CD4-positive, alpha-beta T cell treated with Interferon gamma for 1 hour (primary cell): Measurements from ENCODE around the gene PTPRD.

ENCODE experiments used
- DNase-seq: peaks from one replicate; pipeline ENCODE4 v3.0.0-alpha.2; 2020

The PTPRD gene

GRCh38 chr9:8337834-8338766, 2274.7 kb downstream of the PTPRD start:
- no peak for DNase-seq

DNA sequence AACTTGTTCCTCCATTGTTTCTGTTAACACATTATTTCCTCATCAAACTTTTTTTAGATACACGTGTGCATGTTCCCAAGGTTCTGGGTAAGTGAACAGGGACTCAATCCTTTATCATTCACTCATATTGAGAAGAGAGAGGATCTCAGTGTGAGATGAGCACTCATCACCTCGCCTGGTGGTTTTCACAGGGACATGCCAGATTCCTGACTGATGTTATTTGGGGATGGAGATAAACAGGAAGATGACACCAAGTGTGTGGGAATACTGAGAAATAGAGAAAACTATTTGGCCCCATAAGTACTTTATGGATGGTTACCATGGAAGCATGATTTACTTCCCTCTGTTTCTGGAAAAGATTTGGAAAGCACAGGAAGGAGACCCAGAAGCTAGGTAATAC, 2279.9 kb downstream of the PTPRD start:
- DNase-seq: no peak

DNA sequence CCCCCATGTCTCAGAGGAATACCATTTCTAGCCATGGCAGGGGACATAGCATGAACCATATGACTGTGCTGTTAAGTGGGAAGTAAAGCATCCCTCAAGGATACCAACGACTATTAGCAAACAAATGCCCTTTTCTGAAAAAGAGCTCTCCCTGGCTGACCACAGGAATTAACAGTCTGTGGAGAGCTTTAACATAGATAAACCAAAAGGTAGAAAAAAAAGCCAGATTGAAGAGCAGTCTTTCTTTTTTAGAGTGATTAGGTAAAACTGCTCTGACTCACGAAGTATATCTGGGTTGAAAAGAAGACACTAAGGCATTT, 2280.5 kb downstream of the PTPRD start:
- DNase-seq: no peak

DNA sequence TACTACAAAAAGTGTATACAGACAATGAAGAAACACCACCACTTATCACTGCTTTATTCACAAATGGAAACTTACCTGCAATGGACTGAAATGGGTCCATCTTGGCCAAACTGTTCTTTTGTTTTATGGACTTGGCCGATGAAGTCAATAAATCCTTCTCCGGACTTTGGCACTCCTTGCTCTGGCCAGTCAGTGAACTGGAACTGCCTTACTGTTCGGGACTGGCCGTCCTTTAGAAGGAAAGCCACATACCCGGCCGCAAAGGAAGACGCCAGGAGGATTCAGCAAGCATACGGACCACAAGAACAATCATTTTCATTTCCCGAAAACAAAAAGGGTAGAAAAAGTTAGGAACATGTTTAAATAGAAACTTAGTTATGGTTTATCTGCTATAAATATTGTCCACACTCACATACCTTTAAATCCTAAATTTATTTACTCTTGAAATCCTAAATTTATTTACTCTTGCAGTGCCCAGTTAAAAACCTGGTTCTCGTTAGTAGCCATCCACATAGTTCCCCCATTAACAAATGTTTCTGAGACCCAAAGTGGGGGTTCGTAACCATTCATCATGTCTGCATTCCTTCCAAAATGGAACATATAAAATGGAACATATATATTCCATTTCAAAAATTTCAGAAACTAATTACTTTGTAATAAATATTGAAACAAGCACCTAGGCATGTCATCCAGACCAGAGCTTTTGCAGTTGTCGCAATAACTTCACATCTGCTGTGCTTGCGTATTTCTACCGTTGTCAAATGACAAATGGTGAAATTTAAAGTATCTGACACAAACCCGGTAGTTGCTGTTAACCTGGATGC, 2281.1 kb downstream of the PTPRD start:
- no peak for DNase-seq

DNA sequence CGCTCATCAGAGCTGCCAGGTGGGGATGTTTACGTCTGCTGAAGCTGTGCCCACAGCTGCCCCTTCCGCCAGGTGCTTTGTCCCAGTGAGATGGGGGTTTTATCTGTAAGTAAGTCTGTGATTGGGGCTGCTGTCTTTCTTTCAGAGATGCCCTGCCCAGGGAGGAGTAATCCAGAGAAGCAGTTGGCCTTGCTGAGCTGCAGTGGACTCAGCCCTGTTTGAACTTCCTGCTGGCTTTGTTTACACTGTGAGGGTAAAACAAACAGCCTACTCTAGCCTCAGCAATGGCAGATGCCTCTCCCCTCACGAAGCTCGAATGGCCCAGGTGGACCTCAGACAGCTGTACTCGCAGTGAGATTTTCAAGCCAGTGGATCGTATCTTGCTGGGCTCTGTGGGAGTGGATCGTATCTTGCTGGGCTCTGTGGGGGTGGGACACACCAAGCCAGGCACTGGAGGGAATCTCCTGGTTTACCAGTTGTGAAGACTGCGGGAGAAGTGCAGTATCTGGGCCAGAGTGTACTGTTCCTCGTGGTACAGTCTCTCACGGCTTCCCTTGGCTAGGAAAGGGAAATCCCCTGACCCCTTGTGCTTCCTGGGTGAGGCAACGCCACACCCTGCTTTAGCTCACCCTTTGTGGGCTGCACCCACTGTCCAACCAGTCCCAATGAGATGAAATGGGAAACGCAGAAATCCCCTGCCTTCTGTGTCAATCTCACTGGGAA, 2283.1 kb downstream of the PTPRD start:
- DNase-seq: no peak

GRCh38 chr9:8315211-8315610, 2297.6 kb downstream of the PTPRD start:
- no peak for DNase-seq

- no peak for DNase-seq
Measured at GRCh38 chr9:8309258-8309657, 2303.5 kb downstream of the PTPRD start.

DNA sequence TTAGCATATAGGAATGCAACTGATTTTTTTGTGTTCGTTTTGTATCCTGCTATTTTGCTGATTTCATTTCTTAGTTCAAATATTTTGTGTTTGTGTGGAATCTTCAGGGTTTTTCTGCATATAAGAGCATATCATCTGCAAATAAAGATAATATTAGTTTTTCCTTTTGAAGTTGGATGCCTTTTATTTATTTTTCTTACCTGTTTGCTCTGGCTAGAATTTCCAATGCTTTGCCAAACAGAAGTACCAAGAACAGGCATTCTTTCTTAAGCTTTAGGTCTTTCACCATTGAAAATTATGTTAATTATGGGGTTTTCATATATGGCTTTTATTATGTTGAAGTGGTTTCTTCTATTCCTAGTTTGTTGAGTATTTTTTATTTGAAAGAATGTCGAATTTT, 2308.1 kb downstream of the PTPRD start:
- no peak for DNase-seq

GRCh38 chr9:8301296-8301695, 2311.5 kb downstream of the PTPRD start:
- no peak for DNase-seq

DNA sequence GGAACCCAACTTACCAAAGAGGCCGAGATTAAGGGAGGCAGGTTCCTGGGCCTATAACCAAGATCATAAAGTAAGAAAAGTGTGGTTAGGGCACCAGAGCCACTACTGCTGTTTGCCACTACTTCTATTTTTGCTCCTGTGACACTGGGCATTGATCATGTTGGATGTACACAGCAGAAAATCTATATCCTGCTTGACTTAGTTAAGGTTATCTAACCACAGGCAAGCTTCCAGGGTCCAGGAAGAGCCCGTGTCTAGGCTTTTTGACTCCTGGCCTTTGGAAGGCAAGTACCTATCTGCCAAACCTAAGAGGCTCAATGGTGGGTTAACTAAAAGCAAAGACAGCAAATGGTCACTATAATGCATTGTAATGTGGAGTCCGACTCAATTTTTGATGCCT, 2315.8 kb downstream of the PTPRD start:
- DNase-seq: no peak

DNA sequence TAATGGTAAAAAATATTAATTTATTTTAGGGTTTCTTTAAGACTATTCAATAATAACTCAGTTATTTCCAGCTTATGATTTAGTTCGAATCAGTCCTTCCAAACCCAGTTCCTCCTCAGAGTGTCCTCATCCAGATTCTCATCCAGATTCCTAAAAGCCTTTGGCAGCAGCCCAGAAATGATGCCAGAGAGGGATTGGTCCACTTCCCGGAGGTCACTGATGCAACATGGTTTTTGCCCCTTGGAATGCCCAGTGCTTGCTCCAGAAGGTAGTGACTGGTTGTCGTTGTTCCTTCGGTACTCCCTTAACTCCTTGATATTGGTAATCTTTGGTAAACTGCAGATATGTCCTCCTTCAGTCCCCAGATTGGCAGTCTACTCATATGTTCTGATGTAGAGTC, 2320.1 kb downstream of the PTPRD start:
- DNase-seq: no peak

DNA sequence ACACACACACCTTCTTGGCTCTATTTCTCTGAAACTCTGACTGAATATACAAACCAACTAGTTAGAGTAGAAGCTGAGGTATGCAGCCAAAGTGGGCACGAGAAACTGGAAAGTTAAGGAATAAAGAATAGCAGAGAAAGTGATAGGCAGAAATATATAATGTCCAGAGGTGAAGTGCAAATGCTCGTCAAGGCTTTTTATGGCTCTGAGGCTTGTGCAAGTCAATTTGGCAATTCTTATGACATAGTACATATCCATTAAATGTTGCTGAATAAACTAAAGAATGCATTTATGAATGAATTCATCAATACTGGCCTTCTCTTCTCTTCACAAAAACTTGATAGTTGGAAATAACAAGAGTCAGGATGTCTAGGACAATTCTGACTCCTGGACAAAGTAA, 2323.1 kb downstream of the PTPRD start:
- no peak for DNase-seq

GRCh38 chr9:8287970-8288369, 2324.8 kb downstream of the PTPRD start:
- no peak for DNase-seq

- no peak for DNase-seq
Measured at GRCh38 chr9:8287501-8287900, 2325.3 kb downstream of the PTPRD start.

GRCh38 chr9:8284884-8285283, 2327.9 kb downstream of the PTPRD start:
- no peak for DNase-seq

- no peak for DNase-seq
Measured at GRCh38 chr9:8282535-8282934, 2330.3 kb downstream of the PTPRD start.

DNA sequence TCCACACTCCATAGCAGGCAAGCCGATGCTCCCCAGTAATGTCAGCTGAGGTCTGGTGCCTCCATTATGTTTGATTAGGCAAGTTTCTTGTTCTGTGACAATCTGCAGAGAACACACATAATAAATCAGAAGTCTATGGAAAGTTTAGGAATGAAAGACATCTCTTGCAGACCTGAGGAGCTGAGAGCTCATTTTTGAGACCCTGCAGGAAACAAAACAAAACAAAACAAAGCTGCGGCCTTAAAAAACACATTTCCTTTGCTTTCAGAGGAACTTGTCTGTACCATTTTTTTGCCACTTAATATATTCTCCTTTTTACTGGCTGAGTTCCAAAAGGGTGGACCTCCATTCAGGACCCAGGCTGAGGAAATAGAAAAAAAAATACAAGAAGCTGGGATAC, 2332.0 kb downstream of the PTPRD start:
- DNase-seq: no peak

DNA sequence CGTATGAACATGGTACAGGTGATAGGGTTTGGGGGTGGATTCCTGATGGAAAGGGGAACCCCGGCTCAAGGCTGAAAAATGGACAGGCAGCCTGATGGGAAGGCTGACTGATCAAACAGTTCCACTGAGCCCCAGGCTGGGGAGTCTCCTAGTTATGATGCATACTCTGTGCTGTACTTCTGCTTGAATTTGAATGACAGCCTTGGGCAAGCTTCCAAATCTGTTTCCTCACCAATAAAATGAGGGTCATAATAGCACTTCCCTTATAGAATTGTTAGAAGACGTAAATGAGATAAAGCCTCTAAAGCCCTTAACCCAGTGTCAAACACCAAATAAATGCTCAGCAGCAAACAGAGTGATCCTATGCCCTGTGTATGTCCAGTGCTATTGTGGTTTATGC, 2334.8 kb downstream of the PTPRD start:
- DNase-seq: no peak

DNA sequence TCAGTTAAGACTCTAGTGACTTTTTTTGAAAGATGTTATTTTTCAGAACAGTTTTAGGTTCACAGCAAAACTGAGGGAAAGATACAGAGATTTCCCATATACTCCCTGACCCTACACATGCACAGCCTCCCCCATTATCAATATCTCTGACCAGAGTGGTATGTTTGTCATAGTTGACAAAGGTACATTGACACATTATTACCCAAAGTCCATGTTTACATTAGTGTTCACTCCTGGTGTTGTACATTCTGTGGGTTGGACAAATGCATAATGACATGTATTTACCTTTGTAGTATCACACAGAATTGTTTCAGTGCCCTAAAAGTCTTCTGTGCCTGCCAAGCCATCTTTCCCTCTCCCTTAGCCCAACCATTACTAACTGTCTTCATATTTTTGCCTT, 2342.6 kb downstream of the PTPRD start:
- no peak for DNase-seq

- DNase-seq: no peak
Measured at GRCh38 chr9:8268881-8269280, 2343.9 kb downstream of the PTPRD start.

GRCh38 chr9:8268216-8268878, 2344.5 kb downstream of the PTPRD start:
- no peak for DNase-seq

DNA sequence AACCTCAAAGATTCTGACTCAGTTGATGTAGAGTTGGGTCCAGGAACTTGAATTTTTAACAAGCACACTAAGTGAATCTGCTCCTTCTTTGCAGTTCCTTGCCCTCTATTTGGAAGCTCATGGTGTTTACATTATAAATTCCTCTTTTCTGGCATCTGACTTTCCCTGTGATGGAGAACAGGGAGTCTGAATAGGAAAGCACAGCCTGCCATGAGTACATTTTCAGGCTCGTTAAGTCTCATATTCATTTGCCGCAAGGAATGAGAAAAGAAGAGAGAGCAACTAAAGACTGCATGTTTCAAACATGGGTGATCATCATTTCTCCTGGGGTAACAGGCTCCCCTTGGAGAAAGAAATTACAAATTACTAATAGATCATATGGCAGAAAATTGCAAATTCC, 2345.2 kb downstream of the PTPRD start:
- no peak for DNase-seq

DNA sequence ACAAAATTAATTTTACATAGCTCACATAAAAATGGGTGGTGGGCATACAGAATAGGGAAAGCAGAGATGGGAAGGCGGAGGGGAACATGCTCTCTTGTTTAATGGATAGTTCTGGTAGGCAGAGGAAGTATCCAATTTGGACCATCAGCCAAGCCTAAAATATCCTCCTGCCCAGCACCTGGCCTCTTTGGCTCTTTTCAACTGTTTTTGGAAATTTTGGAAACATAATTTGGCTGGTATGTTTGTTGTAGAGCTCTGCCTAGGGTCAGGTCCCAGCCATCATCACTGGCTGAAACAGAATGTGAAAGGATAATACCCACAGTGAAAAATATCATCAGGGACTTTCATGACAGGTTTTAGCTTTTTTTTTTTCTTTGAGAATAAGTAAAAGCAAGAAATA, 2345.9 kb downstream of the PTPRD start:
- no peak for DNase-seq
